ENCODE measurements around the gene ST3GAL4. TPM values are rescaled to one million over a fixed set of nuclear protein-coding genes. Genes with fewer than 3 reads are reported as not detected.
"Not testable (repeated sequence)": the region's sequence is repeated elsewhere in the genome, so short reads cannot be mapped to it uniquely, and the experiment has no call there.

ST3GAL4 gene
- total and polyA plus RNA-seq, 3 donors from 2014 or later, result 102 to 221 (median 212) TPM

GRCh38 chr11:126344141-126345080, 11.1 kb upstream of the ST3GAL4 start:
- Histone ChIP-seq H3K4me3 (no peak overlapping the region), H3K4me1 (peaks cover 62% of the 10 kb centered on the region), H3K9me3 (no peaks in the 10 kb centered on the region), H3K27me3 (no peaks in the 10 kb centered on the region), H3K27ac (peak overlapping the region; percentile 73 to 92), H3K36me3 (ENCODE audit: low read depth, missing control alignments) (no peaks in the 10 kb centered on the region)
- no peak for DNase-seq
- intact Hi-C loops (cut with DNase I; ENCODE audit: low total_unique reads), result no loop called here
- TF ChIP-seq POLR2A (IDR thresholded peaks at IDR 0.05) (no peak), CTCF (IDR thresholded peaks at IDR 0.05) (no peak)
- WGBS, 2 donors, result 79 to 90% methylated on average over 10 to 11 of the region's 11 CpGs

GRCh38 chr11:126345283-126345682, 10.2 kb upstream of the ST3GAL4 start:
- 81 to 88% methylated on average over 6 to 16 of the region's 16 CpGs for WGBS, 2 donors

GRCh38 chr11:126345759-126346585, 9.5 kb upstream of the ST3GAL4 start:
- H3K27ac ChIP-seq, result peak overlapping the region; percentile 83 to 92
- no peaks in the 10 kb centered on the region for H3K27me3 ChIP-seq
- peaks cover 67% of the 10 kb centered on the region for H3K4me1 ChIP-seq
- TF ChIP-seq CTCF (IDR thresholded peaks at IDR 0.05) (no peak), POLR2A (IDR thresholded peaks at IDR 0.05) (no peak)
- 34 to 54% methylated on average over 17 of the region's 17 CpGs for WGBS, 2 donors
- no peaks in the 10 kb centered on the region for H3K9me3 ChIP-seq
- no peak overlapping the region for H3K4me3 ChIP-seq
- intact Hi-C loops (cut with DNase I; ENCODE audit: low total_unique reads), result no loop called here
- H3K36me3 ChIP-seq (ENCODE audit: low read depth, missing control alignments), result no peaks in the 10 kb centered on the region
- peak; percentile 88 for DNase-seq

More at GRCh38 chr11:126345283-126345682, 10.2 kb upstream of the ST3GAL4 start:
- intact Hi-C loops (cut with DNase I; ENCODE audit: low total_unique reads), result no loop called here
- H3K9me3 ChIP-seq, result no peaks in the 10 kb centered on the region
- peaks cover 62% of the 10 kb centered on the region for H3K4me1 ChIP-seq
- TF ChIP-seq POLR2A (IDR thresholded peaks at IDR 0.05), result no peak
- TF ChIP-seq CTCF (IDR thresholded peaks at IDR 0.05), result no peak
- H3K36me3 ChIP-seq (ENCODE audit: low read depth, missing control alignments), result no peaks in the 10 kb centered on the region
- no peaks in the 10 kb centered on the region for H3K27me3 ChIP-seq
- no peak for DNase-seq
- no peak overlapping the region for H3K4me3 ChIP-seq
- H3K27ac ChIP-seq, result peak overlapping the region; percentile 73 to 92

- no peaks in the 10 kb centered on the region for H3K9me3 ChIP-seq
- no peaks in the 10 kb centered on the region for H3K36me3 ChIP-seq (ENCODE audit: low read depth, missing control alignments)
- H3K27me3 ChIP-seq, result no peaks in the 10 kb centered on the region
- no peak for DNase-seq
- peak overlapping the region; percentile 83 to 92 for H3K27ac ChIP-seq
- 80% methylated on average over 1 of the region's 1 CpG; no CpG with 5 or more reads in 1 of the 2 donors for WGBS, 2 donors
- no peak for TF ChIP-seq POLR2A (IDR thresholded peaks at IDR 0.05)
- TF ChIP-seq CTCF (IDR thresholded peaks at IDR 0.05), result no peak
- peaks cover 73% of the 10 kb centered on the region for H3K4me1 ChIP-seq
- intact Hi-C loops (cut with DNase I; ENCODE audit: low total_unique reads), result no loop called here
- no peak overlapping the region for H3K4me3 ChIP-seq
Measured at GRCh38 chr11:126346586-126346940, 8.9 kb upstream of the ST3GAL4 start.

- H3K4me3 ChIP-seq; H3K27me3 ChIP-seq; DNase-seq; intact Hi-C loops (cut with DNase I; ENCODE audit: low total_unique reads); H3K36me3 ChIP-seq (ENCODE audit: low read depth, missing control alignments); H3K9me3 ChIP-seq: not testable (repeated sequence)
- WGBS, 2 donors, result 52 to 68% methylated on average over 7 of the region's 7 CpGs
- peaks cover 77% of the 10 kb centered on the region for H3K4me1 ChIP-seq
- peak overlapping the region; percentile 83 to 92 for H3K27ac ChIP-seq
Measured at GRCh38 chr11:126346946-126347345, 8.5 kb upstream of the ST3GAL4 start.

All from testis (tissue), 3 donors.